Tibial artery (tissue), 4 donors: ENCODE results near the gene MALT1.

Experiments
- DNase-seq, 2 donors: peaks; one replicate each; pipeline ENCODE4 v3.0.0-alpha.2; 2019
- H3K27ac ChIP-seq, 2 donors: fragments of 200-600 bp; sonication (generic) in 1 of 2; 1 replicate in 1 of 2; 2 replicates in 1 of 2; pipeline ENCODE4 v1.5.1; 2018 to 2019; ENCODE audit warnings: mild to moderate bottlenecking in 1 of 2
- H3K27me3 ChIP-seq, 2 donors: fragments of 200-600 bp; sonication (generic) in 1 of 2; one replicate each; pipeline versions ENCODE4 v1.5.1 to v1.6.0; 2016 to 2019
- H3K36me3 ChIP-seq, 3 donors: fragments of 200-600 bp; sonication (generic) in 2 of 3; one replicate each; pipeline ENCODE4 v1.5.1; 2016 to 2019; ENCODE audit warnings: mild to moderate bottlenecking in 2 of 3
- H3K4me1 ChIP-seq, 4 donors: fragments of 200-600 bp; sonication (generic) in 2 of 4; 1 replicate in 3 of 4; 2 replicates in 1 of 4; pipeline ENCODE4 v1.5.1; 2016 to 2019
- H3K4me3 ChIP-seq, 2 donors: fragments of 200-600 bp; sonication (generic) in 1 of 2; 1 replicate in 1 of 2; 2 replicates in 1 of 2; pipeline ENCODE4 v1.5.1; 2018 to 2019; ENCODE audit warnings: mild to moderate bottlenecking in 2 of 2
- H3K9me3 ChIP-seq, 3 donors: fragments of 200-600 bp; sonication (generic) in 1 of 3; one replicate each; pipeline ENCODE4 v1.5.1; 2016 to 2019
- intact Hi-C: fragments of 100-400 bp; cut with DNase I; formaldehyde crosslinking; loops from one replicate; pipeline ENCODE4 v1.15.0; 2023; ENCODE audit warnings: low total_unique reads
- TF ChIP-seq, protein P1 (sequence below), 2 experiments: fragments of 200-600 bp in 1 of 2; fragments of 450-650 bp in 1 of 2; IDR thresholded peaks; one replicate each; pipeline ENCODE4 v1.5.1; 2017 to 2019; ENCODE audit warnings: antibody characterized with exemption in 2 of 2, mild to moderate bottlenecking in 1 of 2, moderate library complexity in 1 of 2

MALT1 gene

GRCh38 chr18:58694720-58695468 is 23.6 kb downstream of the MALT1 start:
- Histone ChIP-seq H3K36me3 (peaks cover 11 to 18% (median 15%) of the 10 kb centered on the region in 3 donors), H3K27ac (no peak overlapping the region), H3K9me3 (no peaks in the 10 kb centered on the region), H3K4me1 (no peaks in the 10 kb centered on the region), H3K4me3 (no peak overlapping the region), H3K27me3 (no peaks in the 10 kb centered on the region)
- TF ChIP-seq, protein P1, sequence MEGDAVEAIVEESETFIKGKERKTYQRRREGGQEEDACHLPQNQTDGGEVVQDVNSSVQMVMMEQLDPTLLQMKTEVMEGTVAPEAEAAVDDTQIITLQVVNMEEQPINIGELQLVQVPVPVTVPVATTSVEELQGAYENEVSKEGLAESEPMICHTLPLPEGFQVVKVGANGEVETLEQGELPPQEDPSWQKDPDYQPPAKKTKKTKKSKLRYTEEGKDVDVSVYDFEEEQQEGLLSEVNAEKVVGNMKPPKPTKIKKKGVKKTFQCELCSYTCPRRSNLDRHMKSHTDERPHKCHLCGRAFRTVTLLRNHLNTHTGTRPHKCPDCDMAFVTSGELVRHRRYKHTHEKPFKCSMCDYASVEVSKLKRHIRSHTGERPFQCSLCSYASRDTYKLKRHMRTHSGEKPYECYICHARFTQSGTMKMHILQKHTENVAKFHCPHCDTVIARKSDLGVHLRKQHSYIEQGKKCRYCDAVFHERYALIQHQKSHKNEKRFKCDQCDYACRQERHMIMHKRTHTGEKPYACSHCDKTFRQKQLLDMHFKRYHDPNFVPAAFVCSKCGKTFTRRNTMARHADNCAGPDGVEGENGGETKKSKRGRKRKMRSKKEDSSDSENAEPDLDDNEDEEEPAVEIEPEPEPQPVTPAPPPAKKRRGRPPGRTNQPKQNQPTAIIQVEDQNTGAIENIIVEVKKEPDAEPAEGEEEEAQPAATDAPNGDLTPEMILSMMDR (IDR thresholded peaks at IDR 0.05), result no peak
- DNase-seq, result no peak
- intact Hi-C loops, result no loop called here

DNA sequence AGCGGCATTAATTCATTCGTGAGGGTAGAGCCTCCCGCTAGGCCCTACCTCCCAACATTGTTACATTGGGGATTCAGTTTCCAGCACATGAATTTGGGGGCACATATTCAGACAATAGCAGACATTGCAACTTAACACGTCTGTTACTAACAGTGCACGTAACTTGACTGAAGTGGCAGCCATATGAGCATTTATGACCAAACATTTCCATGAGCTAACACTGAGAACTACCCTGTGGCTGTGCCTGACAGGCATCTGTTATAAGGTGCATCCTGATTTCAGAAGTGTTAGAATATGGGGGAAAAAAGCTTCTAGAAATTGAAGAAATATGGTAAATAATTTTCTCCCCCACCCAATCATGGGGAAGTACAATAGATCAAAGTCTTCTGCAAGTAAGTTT is 24.5 kb downstream of the MALT1 start:
- no peak overlapping the region for H3K4me3 ChIP-seq
- H3K4me1 ChIP-seq, result no peaks in the 10 kb centered on the region
- H3K27ac ChIP-seq, result no peak overlapping the region
- intact Hi-C loops, result no loop called here
- H3K27me3 ChIP-seq, result no peaks in the 10 kb centered on the region
- TF ChIP-seq, protein P1 (IDR thresholded peaks at IDR 0.05), result no peak
- H3K9me3 ChIP-seq, result no peaks in the 10 kb centered on the region
- DNase-seq, result no peak
- peaks cover 10 to 13% (median 12%) of the 10 kb centered on the region in 3 donors for H3K36me3 ChIP-seq

GRCh38 chr18:58697146-58697545 is 25.9 kb downstream of the MALT1 start:
- H3K36me3 ChIP-seq, result peaks cover 20 to 21% (median 20%) of the 10 kb centered on the region in 3 donors
- H3K4me3 ChIP-seq, result no peak overlapping the region
- H3K4me1 ChIP-seq, result no peaks in the 10 kb centered on the region
- intact Hi-C loops, result no loop called here
- no peaks in the 10 kb centered on the region for H3K9me3 ChIP-seq
- no peaks in the 10 kb centered on the region for H3K27me3 ChIP-seq
- no peak for DNase-seq
- TF ChIP-seq, protein P1 (IDR thresholded peaks at IDR 0.05), result no peak
- H3K27ac ChIP-seq, result no peak overlapping the region

- intact Hi-C loops, result no loop called here
- TF ChIP-seq, protein P1 (IDR thresholded peaks at IDR 0.05), result no peak
- no peak for DNase-seq
- H3K4me1 ChIP-seq, result no peaks in the 10 kb centered on the region
- peaks cover 20 to 31% (median 20%) of the 10 kb centered on the region in 3 donors for H3K36me3 ChIP-seq
- no peak overlapping the region for H3K4me3 ChIP-seq
- no peaks in the 10 kb centered on the region for H3K27me3 ChIP-seq
- H3K9me3 ChIP-seq, result no peaks in the 10 kb centered on the region
- H3K27ac ChIP-seq, result no peak overlapping the region
These were observed 27.5 kb downstream of the MALT1 start for GRCh38 chr18:58698701-58699193.

- H3K27ac ChIP-seq, result no peak overlapping the region
- no peaks in the 10 kb centered on the region for H3K4me1 ChIP-seq
- H3K36me3 ChIP-seq, result peaks cover 20 to 35% (median 20%) of the 10 kb centered on the region in 3 donors
- intact Hi-C loops, result no loop called here
- no peaks in the 10 kb centered on the region for H3K27me3 ChIP-seq
- no peak overlapping the region for H3K4me3 ChIP-seq
- TF ChIP-seq, protein P1 (IDR thresholded peaks at IDR 0.05), result no peak
- DNase-seq, result no peak
- no peaks in the 10 kb centered on the region for H3K9me3 ChIP-seq
These were observed 28.3 kb downstream of the MALT1 start for GRCh38 chr18:58699551-58699950.
